Ovary (tissue), 9 donors: ENCODE results near the gene FOXN4. TPM values are rescaled to one million over a fixed set of nuclear protein-coding genes. Genes with fewer than 3 reads are reported as not detected.
"Not testable (repeated sequence)": the region's sequence is repeated elsewhere in the genome, so short reads cannot be mapped to it uniquely, and the experiment has no call there.

Experiments used
- DNase-seq, 5 donors: peaks; one replicate each; pipeline ENCODE4 v3.0.0-alpha.2; 2019 to 2020
- H3K27ac ChIP-seq, 2 donors: fragments of 200-600 bp; one replicate each; pipeline versions ENCODE4 v1.5.1 to v1.8.0; 2019 to 2022
- H3K27me3 ChIP-seq: fragments of 200-600 bp; one replicate; pipeline ENCODE4 v1.8.0; 2022
- H3K36me3 ChIP-seq: fragments of 200-600 bp; sonication (generic); one replicate; pipeline ENCODE4 v1.5.1; 2019
- H3K4me1 ChIP-seq: one replicate; pipeline ENCODE4 v1.8.1; 2013; ENCODE audit warnings: mild to moderate bottlenecking, moderate library complexity; ENCODE audit not compliant: insufficient read depth
- H3K4me3 ChIP-seq: fragments of 200-600 bp; sonication (generic); one replicate; pipeline ENCODE4 v1.5.1; 2017
- H3K9me3 ChIP-seq, 2 donors: fragments of 200-600 bp in 1 of 2; sonication (generic) in 1 of 2; one replicate each; pipeline versions ENCODE4 v1.5.1 to v1.8.1; 2013 to 2019; ENCODE audit warnings: mild to moderate bottlenecking in 1 of 2, moderate library complexity in 1 of 2
- CTCF ChIP-seq, 3 donors: fragments of 450-650 bp in 2 of 3; fragments of 200-600 bp in 1 of 3; IDR thresholded peaks; one replicate each; pipeline versions ENCODE4 v1.5.1 to v1.8.0; 2016 to 2022; ENCODE audit warnings: antibody characterized with exemption in 3 of 3, mild to moderate bottlenecking in 1 of 3
- EP300 ChIP-seq: sonication (generic); formaldehyde crosslinking; IDR thresholded peaks from one replicate; pipeline ENCODE4 v1.6.1; 2017; ENCODE audit warnings: antibody characterized with exemption
- POLR2A ChIP-seq: fragments of 450-650 bp; IDR thresholded peaks from one replicate; pipeline ENCODE4 v1.6.1; 2017; ENCODE audit warnings: antibody characterized with exemption, mild to moderate bottlenecking, moderate library complexity
- WGBS, 3 donors: extraction: QIAGEN DNeasy Blood & Tissue Kit in 1 of 3; methylation state at CpG; one replicate each; pipeline versions ENCODE4 v1.1.5 to v1.1.7; 2013 to 2017; 5-methylcytosine and 5-hydroxymethylcytosine counted together
- intact Hi-C, 4 donors: fragments of 100-400 bp; cut with DNase I; formaldehyde crosslinking; loops; one replicate each; pipeline versions ENCODE4 v1.11.0 to v1.15.1; 2022 to 2023
- polyA plus RNA-seq, 2 donors: library from polyadenylated mRNA; stranded (reverse); fragments of 200-250 nt in 1 of 2; fragments of 350-450 nt in 1 of 2; fragmentation: Illumina TruSeq in 1 of 2; extraction: RNeasy Lipid Tissue Mini Kit (QIAGEN cat#74804) in 1 of 2; gene quantifications; one replicate each; pipeline ENCODE4 v1.2.3, GENCODE V29; 2013 to 2014
- total RNA-seq, 7 donors: library from RNA; depleted of rRNA in 2 of 7; stranded (reverse); fragments of >200 nt in 2 of 7; fragmentation: NEBNext Ultra II Directional in 3 of 7; extraction: Animal tissue kit (Norgen Biotek cat#: 25700) in 3 of 7; gene quantifications; one replicate each; pipeline versions ENCODE4 v1.1.0 to v1.2.4, GENCODE V29; 2016 to 2023
- donor health status: DM: no; HTN: no; CAD: no; lungs with moderate emphysema.
- donor health status: DM: no; HTN: no; CAD: no.
- donor health status: Bipolar disorder and iron deficiency.
- donor health status: DM: yes; HTN: yes; CAD: no.
- donor health status: DM: no; HTN: no; CAD: no.
- donor health status: DM: yes; HTN: yes; CAD: no.

FOXN4 gene
- total and polyA plus RNA-seq, 9 donors: 0.05 to 0.80 (median 0.20) TPM; not detected in 6

- Histone ChIP-seq H3K4me3 (no peak overlapping the region), H3K27ac (no peak overlapping the region), H3K36me3 (no peaks in the 10 kb centered on the region), H3K9me3 (no peaks in the 10 kb centered on the region), H3K4me1 (peaks cover 8% of the 10 kb centered on the region), H3K27me3 (no peaks in the 10 kb centered on the region)
- intact Hi-C loops: loop anchor here in 1 of 4 donors (2.0 kb wide), 1 partner anchor 35 kb away; no protein-coding TSS in a partner anchor
- WGBS, 3 donors: 14 to 35% (median 16%) methylated on average over 7 of the region's 7 CpGs
- no peak for TF ChIP-seq EP300
- TF ChIP-seq CTCF (IDR thresholded peaks at IDR 0.05): no peak
- no peak for TF ChIP-seq POLR2A
- DNase-seq: no peak
Measured at GRCh38 chr12:109329686-109330085, 20.6 kb upstream of the FOXN4 start.

- no peak overlapping the region for H3K27ac ChIP-seq
- TF ChIP-seq EP300 (no peak), CTCF (IDR thresholded peaks at IDR 0.05) (no peak), POLR2A (no peak)
- H3K4me3 ChIP-seq: no peak overlapping the region
- H3K36me3 ChIP-seq: no peaks in the 10 kb centered on the region
- H3K27me3 ChIP-seq: no peaks in the 10 kb centered on the region
- H3K4me1 ChIP-seq: peaks cover 8% of the 10 kb centered on the region
- no peak for DNase-seq
- H3K9me3 ChIP-seq: no peaks in the 10 kb centered on the region
- WGBS, 3 donors: 82 to 83% (median 82%) methylated on average over 3 of the region's 3 CpGs
- intact Hi-C loops: loop anchor here in 1 of 4 donors (2.0 kb wide), 1 partner anchor 36 kb away; no protein-coding TSS in a partner anchor
Measured at GRCh38 chr12:109329003-109329402, 19.9 kb upstream of the FOXN4 start.

- H3K4me1 ChIP-seq, H3K4me3 ChIP-seq, H3K36me3 ChIP-seq, H3K27ac ChIP-seq, H3K9me3 ChIP-seq, intact Hi-C loops, DNase-seq, H3K27me3 ChIP-seq: not testable (repeated sequence)
- 83 to 91% (median 88%) methylated on average over 8 of the region's 8 CpGs for WGBS, 3 donors
Measured at GRCh38 chr12:109321294-109321693, 12.2 kb upstream of the FOXN4 start.

- WGBS, 3 donors: 9 to 11% (median 10%) methylated on average over 33 of the region's 33 CpGs
- H3K4me1 ChIP-seq: peaks cover 5% of the 10 kb centered on the region
- H3K27me3 ChIP-seq: no peaks in the 10 kb centered on the region
- no peak overlapping the region for H3K27ac ChIP-seq
- H3K9me3 ChIP-seq: no peaks in the 10 kb centered on the region
- peak overlapping the region; percentile 42 for H3K4me3 ChIP-seq
- TF ChIP-seq EP300 (no peak), CTCF (IDR thresholded peaks at IDR 0.05) (no peak), POLR2A (no peak)
- no peaks in the 10 kb centered on the region for H3K36me3 ChIP-seq
- intact Hi-C loops: no loop called here
- no peak for DNase-seq
Measured at GRCh38 chr12:109310247-109311125, 1.4 kb upstream of the FOXN4 start.
